NB4 (cell line): Measurements from ENCODE around the gene WDFY4.

Source experiments
- CTCF ChIP-seq: IDR thresholded peaks from one replicate; pipeline ENCODE4 v1.5.1; 2012; ENCODE audit warnings: low read depth, low read length
- POLR2A ChIP-seq: IDR thresholded peaks from 2 replicates; pipeline ENCODE4 v1.6.1; 2011; ENCODE audit warnings: mild to moderate bottlenecking; ENCODE audit not compliant: insufficient read length; ENCODE audit errors: extremely low read depth
- TF ChIP-seq, protein P1 (sequence below): IDR thresholded peaks from 2 replicates; pipeline ENCODE4 v1.6.1; 2011; ENCODE audit warnings: low read depth, low read length

DNA sequence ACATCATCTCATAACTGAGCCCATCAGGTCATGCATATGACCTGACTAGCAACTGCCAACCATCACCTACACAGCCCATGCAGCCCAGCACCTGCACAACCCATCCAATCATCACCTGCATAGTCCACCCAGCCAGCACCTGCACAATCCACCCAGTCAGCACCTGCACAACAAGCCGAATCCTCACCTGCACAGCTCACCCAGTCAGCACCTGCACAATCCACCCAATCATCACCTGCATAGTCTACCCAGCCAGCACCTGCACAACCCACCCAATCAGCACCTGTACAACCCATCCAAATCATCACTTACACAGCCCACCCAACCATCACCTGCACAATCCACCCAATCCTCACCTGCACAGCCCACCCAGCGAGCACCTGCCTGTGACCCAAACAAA, 33.4 kb upstream of the WDFY4 start:
- TF ChIP-seq CTCF (no peak), POLR2A (no peak)
- TF ChIP-seq, protein P1, sequence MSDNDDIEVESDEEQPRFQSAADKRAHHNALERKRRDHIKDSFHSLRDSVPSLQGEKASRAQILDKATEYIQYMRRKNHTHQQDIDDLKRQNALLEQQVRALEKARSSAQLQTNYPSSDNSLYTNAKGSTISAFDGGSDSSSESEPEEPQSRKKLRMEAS = no peak
